ENCODE measurements around the gene CLMN.

DNA sequence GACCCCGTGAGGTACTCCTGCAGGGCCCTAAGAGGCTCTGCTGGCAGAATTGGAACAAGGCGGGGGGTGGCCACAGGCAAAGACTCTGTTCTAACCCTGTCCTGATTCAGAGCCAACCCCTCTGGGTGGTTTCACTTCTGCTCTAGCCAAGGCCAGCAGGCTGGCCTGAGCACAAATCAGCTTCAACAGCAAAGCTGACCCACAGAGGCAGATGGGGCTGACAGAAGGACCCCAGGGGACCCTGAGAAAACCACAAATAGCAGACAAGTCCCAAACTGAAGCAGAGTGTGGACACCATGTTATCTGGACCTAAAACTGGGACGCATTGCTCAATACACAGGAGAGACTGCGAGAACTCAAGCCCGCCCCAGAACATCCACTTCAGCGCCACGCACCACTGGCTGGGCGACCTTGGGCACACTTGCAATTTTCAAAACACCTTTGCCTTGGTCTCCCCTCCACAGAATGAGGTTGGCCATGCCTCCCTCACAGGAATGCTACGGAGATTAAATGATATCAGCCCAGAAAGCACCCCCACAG lies 85.9 kb downstream of the CLMN start:
- no peak for TF ChIP-seq POLR2AphosphoS5 (IDR thresholded peaks at IDR 0.05; ENCODE audit: borderline replicate concordance, low read depth, low read length)
- no peak for TF ChIP-seq EZH2 (IDR thresholded peaks at IDR 0.05)
